ENCODE data around the gene NLRC5. TPM values are rescaled to one million over a fixed set of nuclear protein-coding genes. Genes with fewer than 3 reads are reported as not detected.

NLRC5 gene
- total RNA-seq, 1 donor: 44.0 TPM

DNA sequence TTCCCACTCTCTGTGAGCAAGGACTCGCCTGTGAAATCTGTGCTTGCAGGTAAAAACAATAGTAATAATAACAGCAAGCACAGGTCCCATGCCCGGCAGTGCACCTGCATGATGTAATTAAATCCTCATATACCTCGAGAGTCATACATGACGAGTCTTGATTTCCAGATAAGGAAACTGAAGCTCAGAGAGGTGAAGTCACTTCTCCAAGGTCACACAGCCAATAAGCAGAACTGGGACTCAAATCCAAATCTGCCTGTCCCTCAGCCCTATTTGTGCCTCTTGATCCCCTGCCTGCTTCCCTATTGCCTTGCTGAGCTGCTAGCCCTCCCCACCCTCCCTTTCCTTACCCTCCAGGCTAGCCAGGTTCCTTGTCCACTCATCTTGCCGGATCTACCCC is 65.0 kb downstream of the NLRC5 start:
- H3K4me3 ChIP-seq (ENCODE audit: low read depth, low read length): no peak overlapping the region
- no peak for DNase-seq (ENCODE audit: low read depth)
- TF ChIP-seq, protein P1, sequence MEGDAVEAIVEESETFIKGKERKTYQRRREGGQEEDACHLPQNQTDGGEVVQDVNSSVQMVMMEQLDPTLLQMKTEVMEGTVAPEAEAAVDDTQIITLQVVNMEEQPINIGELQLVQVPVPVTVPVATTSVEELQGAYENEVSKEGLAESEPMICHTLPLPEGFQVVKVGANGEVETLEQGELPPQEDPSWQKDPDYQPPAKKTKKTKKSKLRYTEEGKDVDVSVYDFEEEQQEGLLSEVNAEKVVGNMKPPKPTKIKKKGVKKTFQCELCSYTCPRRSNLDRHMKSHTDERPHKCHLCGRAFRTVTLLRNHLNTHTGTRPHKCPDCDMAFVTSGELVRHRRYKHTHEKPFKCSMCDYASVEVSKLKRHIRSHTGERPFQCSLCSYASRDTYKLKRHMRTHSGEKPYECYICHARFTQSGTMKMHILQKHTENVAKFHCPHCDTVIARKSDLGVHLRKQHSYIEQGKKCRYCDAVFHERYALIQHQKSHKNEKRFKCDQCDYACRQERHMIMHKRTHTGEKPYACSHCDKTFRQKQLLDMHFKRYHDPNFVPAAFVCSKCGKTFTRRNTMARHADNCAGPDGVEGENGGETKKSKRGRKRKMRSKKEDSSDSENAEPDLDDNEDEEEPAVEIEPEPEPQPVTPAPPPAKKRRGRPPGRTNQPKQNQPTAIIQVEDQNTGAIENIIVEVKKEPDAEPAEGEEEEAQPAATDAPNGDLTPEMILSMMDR (IDR thresholded peaks at IDR 0.05; ENCODE audit: insufficient read depth, low read depth, low read length): no peak

- TF ChIP-seq, protein P1 (IDR thresholded peaks at IDR 0.05; ENCODE audit: insufficient read depth, low read depth, low read length): no peak
Observed at GRCh38 chr16:57054771-57055170, 65.4 kb downstream of the NLRC5 start.

DNA sequence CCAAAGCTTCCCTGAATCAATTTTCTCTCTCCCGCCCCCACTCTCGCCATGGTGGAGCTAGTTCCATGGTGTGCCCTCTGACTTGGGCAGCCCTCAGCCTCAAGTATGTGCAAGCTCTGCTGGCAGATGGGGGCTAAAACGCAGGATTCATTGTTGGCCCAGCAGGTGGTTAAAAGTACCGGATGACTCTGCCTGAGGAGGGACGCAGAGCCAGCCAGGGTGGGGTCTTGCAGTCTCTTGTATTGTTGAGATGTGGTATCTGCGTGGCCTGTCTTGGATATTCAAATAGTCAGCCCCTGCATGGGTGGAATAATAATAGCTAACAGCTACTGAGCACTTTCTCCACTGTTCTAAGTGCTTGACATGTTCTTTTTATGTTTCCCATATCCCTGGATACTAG is 66.3 kb downstream of the NLRC5 start:
- TF ChIP-seq, protein P1 (IDR thresholded peaks at IDR 0.05; ENCODE audit: insufficient read depth, low read depth, low read length): no peak
- no peak overlapping the region for H3K4me3 ChIP-seq (ENCODE audit: low read depth, low read length)
- DNase-seq (ENCODE audit: low read depth): no peak

More at GRCh38 chr16:57054771-57055170, 65.4 kb downstream of the NLRC5 start:
- no peak for DNase-seq (ENCODE audit: low read depth)
- no peak overlapping the region for H3K4me3 ChIP-seq (ENCODE audit: low read depth, low read length)

DNA sequence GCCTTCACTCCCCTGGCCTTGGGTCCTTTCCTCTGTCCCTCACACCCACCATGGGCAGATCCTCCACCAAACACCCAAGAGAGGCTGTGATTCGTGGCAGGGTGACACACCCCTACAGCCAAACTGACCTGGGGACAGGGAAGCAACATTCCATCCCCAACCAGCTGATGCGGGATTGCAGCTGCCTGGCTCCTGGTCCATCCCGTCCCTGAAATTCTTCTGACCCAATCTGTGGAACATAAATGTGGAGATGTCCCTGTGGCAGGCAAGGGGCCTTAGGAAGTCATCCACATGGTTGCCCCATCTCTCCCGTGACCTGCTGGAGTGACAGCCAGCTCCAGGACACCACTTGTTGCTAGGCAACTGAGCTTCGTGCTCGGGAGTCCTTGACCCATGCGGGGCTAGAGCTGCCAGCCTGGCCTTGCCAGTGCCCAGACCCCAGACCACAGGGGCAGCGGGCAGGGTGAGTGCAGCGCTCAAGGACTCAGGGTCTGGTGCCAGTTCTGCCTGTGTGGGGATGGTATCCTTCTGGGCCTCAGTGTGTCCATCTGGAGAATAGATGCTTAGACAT is 69.0 kb downstream of the NLRC5 start:
- TF ChIP-seq, protein P1 (IDR thresholded peaks at IDR 0.05; ENCODE audit: insufficient read depth, low read depth, low read length): no peak
- no peak overlapping the region for H3K4me3 ChIP-seq (ENCODE audit: low read depth, low read length)
- DNase-seq (ENCODE audit: low read depth): no peak

DNA sequence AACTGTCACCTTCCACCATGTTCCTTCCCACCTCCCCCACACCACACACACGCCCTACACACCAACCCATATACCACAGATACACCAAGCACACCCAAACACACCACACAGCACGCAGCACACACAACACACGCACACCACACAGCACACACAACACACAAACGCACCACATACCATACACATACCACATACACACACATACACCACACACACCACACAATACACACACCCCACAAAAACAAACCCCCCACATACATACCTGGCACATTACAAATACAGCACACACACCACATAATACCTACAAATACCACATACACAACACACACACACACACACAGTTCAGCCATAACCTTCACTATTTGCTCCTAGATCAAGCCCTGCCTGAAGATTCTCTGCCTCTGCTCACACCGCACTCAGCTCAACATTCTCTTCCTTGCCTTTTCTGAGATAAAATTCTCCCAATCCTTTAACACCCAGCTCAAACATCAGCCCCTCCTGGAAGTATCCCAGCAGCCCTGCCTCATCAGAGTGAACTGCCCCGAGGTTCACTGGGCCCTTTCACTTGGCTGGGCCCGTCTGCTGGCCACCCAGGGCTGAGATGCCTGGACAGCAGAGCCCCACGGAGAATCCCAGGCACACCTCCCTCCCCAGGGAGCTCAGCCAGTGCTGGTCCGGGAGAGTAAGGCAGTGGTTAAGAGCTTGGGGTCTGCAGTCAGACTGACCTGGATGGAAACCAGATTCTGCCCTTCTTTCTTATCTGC is 71.1 kb downstream of the NLRC5 start:
- no peak for DNase-seq (ENCODE audit: low read depth)

GRCh38 chr16:57061084-57061905 is 71.9 kb downstream of the NLRC5 start:
- H3K4me3 ChIP-seq (ENCODE audit: low read depth, low read length): no peak overlapping the region
- DNase-seq (ENCODE audit: low read depth): peak; percentile 81
- TF ChIP-seq, protein P1 (IDR thresholded peaks at IDR 0.05; ENCODE audit: insufficient read depth, low read depth, low read length): no peak

More for the DNA sequence above, 71.1 kb downstream of the NLRC5 start:
- TF ChIP-seq, protein P1 (IDR thresholded peaks at IDR 0.05; ENCODE audit: insufficient read depth, low read depth, low read length): no peak
- no peak overlapping the region for H3K4me3 ChIP-seq (ENCODE audit: low read depth, low read length)
